ENCODE data around the gene ETF1. TPM values are rescaled to one million over a fixed set of nuclear protein-coding genes. Genes with fewer than 3 reads are reported as not detected.

ETF1 gene
- total and polyA plus RNA-seq, 9 of the 15 experiments (the other 6 are each of a cell fraction or from before 2014, with no cell fraction given) = 53.7 to 209 (median 164) TPM

GRCh38 chr5:138465261-138466124 is 77.5 kb downstream of the ETF1 start, which contains the start of gene EGR1 (continued):
- TF ChIP-seq, protein P1, sequence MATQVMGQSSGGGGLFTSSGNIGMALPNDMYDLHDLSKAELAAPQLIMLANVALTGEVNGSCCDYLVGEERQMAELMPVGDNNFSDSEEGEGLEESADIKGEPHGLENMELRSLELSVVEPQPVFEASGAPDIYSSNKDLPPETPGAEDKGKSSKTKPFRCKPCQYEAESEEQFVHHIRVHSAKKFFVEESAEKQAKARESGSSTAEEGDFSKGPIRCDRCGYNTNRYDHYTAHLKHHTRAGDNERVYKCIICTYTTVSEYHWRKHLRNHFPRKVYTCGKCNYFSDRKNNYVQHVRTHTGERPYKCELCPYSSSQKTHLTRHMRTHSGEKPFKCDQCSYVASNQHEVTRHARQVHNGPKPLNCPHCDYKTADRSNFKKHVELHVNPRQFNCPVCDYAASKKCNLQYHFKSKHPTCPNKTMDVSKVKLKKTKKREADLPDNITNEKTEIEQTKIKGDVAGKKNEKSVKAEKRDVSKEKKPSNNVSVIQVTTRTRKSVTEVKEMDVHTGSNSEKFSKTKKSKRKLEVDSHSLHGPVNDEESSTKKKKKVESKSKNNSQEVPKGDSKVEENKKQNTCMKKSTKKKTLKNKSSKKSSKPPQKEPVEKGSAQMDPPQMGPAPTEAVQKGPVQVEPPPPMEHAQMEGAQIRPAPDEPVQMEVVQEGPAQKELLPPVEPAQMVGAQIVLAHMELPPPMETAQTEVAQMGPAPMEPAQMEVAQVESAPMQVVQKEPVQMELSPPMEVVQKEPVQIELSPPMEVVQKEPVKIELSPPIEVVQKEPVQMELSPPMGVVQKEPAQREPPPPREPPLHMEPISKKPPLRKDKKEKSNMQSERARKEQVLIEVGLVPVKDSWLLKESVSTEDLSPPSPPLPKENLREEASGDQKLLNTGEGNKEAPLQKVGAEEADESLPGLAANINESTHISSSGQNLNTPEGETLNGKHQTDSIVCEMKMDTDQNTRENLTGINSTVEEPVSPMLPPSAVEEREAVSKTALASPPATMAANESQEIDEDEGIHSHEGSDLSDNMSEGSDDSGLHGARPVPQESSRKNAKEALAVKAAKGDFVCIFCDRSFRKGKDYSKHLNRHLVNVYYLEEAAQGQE (IDR thresholded peaks at IDR 0.05; ENCODE audit: borderline replicate concordance) = peak; percentile 4; the same call in 1 of the 2 replicates
- TF ChIP-seq, protein P1 (CRISPR knock-in tag; IDR thresholded peaks at IDR 0.05; ENCODE audit: low read depth) = peak; percentile 16; the same call in 1 of the 2 replicates
- TF ChIP-seq ZNF79 (CRISPR knock-in tag; IDR thresholded peaks at IDR 0.05; ENCODE audit: low read depth) (no peak), MYBL2 (IDR thresholded peaks at IDR 0.05; ENCODE audit: low read depth) (no peak), MYBL2 (CRISPR knock-in tag; IDR thresholded peaks at IDR 0.05; ENCODE audit: borderline replicate concordance) (0 out of 2 replicates have a peak, but pooled peaks have one; percentile 55), THRB (CRISPR knock-in tag; conservative IDR thresholded peaks at IDR 0.05) (0 out of 2 replicates have a peak, but pooled peaks have one; percentile 45), GTF2E2 (tag; IDR thresholded peaks at IDR 0.05) (peak; percentile 98)
- TF ChIP-seq, protein P2, sequence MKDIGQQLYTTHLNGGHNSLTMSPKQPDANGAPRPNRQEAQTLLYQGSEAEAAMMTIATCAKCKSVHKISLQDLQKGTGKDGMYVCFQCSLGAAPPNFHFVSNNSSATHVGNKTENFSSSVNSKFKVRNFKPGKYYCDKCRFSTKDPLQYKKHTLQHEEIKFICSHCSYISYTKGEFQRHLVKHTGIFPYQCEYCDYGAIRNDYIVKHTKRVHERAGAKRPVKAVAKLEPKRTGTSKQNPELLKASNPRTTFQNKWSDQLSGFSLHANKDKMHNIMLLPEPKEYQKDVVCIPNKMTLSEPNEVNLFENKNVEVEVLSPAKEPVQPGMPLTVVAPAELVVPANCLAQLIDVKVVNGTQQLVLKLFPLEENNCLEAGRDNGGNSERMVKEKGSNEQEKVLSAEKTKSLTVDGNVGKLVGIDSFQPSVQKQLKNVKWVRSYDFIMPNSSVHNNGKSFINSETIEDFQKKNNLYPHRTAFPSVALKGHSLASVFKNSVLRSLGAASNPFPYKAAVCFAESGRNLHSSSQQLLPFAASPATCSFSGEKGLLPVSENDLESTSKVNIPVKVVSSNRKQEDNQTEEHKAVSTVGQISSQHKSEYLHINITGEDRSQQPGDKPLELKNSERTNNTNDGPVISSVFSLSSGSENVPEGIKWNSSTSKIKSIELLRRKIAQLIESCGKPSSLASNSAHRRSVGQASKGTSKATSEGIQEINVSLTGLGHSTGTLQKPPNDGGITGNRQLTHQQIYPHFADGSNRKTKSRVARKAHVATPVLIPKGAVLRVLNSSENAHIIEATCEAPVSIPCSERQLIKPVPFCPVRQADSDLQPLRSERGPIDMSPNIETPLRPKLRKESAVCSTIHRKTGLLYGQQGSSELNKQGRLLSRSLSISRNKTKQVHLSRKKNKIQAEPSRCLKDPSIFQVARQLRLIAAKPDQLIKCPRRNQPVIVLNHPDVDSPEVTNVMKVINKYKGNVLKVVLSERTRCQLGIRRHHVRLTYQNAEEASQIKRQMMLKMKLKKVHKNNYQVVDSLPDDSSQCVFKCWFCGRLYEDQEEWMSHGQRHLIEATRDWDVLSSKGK (CRISPR knock-in tag; IDR thresholded peaks at IDR 0.05) = no peak
- TF ChIP-seq, protein P3, sequence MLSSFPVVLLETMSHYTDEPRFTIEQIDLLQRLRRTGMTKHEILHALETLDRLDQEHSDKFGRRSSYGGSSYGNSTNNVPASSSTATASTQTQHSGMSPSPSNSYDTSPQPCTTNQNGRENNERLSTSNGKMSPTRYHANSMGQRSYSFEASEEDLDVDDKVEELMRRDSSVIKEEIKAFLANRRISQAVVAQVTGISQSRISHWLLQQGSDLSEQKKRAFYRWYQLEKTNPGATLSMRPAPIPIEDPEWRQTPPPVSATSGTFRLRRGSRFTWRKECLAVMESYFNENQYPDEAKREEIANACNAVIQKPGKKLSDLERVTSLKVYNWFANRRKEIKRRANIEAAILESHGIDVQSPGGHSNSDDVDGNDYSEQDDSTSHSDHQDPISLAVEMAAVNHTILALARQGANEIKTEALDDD (IDR thresholded peaks at IDR 0.05) = no peak
- TF ChIP-seq, protein P4, sequence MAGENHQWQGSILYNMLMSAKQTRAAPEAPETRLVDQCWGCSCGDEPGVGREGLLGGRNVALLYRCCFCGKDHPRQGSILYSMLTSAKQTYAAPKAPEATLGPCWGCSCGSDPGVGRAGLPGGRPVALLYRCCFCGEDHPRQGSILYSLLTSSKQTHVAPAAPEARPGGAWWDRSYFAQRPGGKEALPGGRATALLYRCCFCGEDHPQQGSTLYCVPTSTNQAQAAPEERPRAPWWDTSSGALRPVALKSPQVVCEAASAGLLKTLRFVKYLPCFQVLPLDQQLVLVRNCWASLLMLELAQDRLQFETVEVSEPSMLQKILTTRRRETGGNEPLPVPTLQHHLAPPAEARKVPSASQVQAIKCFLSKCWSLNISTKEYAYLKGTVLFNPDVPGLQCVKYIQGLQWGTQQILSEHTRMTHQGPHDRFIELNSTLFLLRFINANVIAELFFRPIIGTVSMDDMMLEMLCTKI (IDR thresholded peaks at IDR 0.05; ENCODE audit: partially characterized antibody) = no peak
